Skeletal muscle tissue (tissue), 4 donors: Measurements from ENCODE around the gene UMAD1. TPM values are rescaled to one million over a fixed set of nuclear protein-coding genes. Genes with fewer than 3 reads are reported as not detected.
A peak's percentile ranks its signal among the peaks of the same experiment; 100 is the strongest.

ENCODE experiments used
- H3K27ac ChIP-seq: one replicate; pipeline ENCODE4 v1.7.0; 2013; ENCODE audit warnings: mild to moderate bottlenecking, low read depth, low read length, inconsistent platforms
- H3K27me3 ChIP-seq, 3 donors: one replicate each; pipeline ENCODE4 v1.7.0; 2013; ENCODE audit warnings: low read length in 3 of 3; ENCODE audit not compliant: control insufficient read depth in 3 of 3, insufficient read depth in 3 of 3
- H3K36me3 ChIP-seq, 3 donors: one replicate each; pipeline ENCODE4 v1.7.0; 2013; ENCODE audit warnings: low read length in 3 of 3; ENCODE audit not compliant: control insufficient read depth in 3 of 3, insufficient read depth in 3 of 3
- H3K4me1 ChIP-seq, 3 donors: one replicate each; pipeline ENCODE4 v1.7.0; 2013; ENCODE audit warnings: low read length in 3 of 3, mild to moderate bottlenecking in 3 of 3; ENCODE audit not compliant: control insufficient read depth in 3 of 3, insufficient read depth in 3 of 3
- H3K4me3 ChIP-seq, 3 donors: one replicate each; pipeline ENCODE4 v1.7.0; 2013; ENCODE audit warnings: low read length in 3 of 3
- H3K9ac ChIP-seq, 3 donors: one replicate each; pipeline ENCODE4 v1.7.0; 2013; ENCODE audit warnings: low read length in 3 of 3, mild to moderate bottlenecking in 3 of 3, moderate library complexity in 2 of 3, low read depth in 1 of 3
- H3K9me3 ChIP-seq, 3 donors: one replicate each; pipeline ENCODE4 v1.7.0; 2013; ENCODE audit warnings: low read length in 3 of 3; ENCODE audit not compliant: control insufficient read depth in 3 of 3
- total RNA-seq: library from RNA; depleted of rRNA; stranded (reverse); fragments of >200 nt; gene quantifications from one replicate; pipeline ENCODE4 v1.2.3, GENCODE V29; 2014
- donor health status: Osteomylitis.

The UMAD1 gene
- total RNA-seq, 1 donor from 2014 or later, result 5.2 TPM

GRCh38 chr7:7710469-7710868 is 69.9 kb downstream of the UMAD1 start:
- Histone ChIP-seq H3K27me3 (no peaks in the 10 kb centered on the region), H3K36me3 (no peaks in the 10 kb centered on the region), H3K4me1 (peaks cover 0 to 2% (median 0%) of the 10 kb centered on the region in 3 donors), H3K9ac (no peak overlapping the region), H3K4me3 (no peak overlapping the region), H3K9me3 (no peaks in the 10 kb centered on the region), H3K27ac (no peak overlapping the region)

- Histone ChIP-seq H3K4me1 (no peaks in the 10 kb centered on the region), H3K4me3 (no peak overlapping the region), H3K27ac (no peak overlapping the region)
Measured at GRCh38 chr7:7713730-7714129, 73.2 kb downstream of the UMAD1 start.

GRCh38 chr7:7718492-7718891 is 77.9 kb downstream of the UMAD1 start, which contains the start of gene RPA3:
Gene RPA3 (minus strand): TSS chr7:7718607. CDS start chr7:7640418, 78,189 bp downstream.
- H3K4me1 ChIP-seq, result peaks cover 2 to 9% (median 3%) of the 10 kb centered on the region in 3 donors
- no peak within 1 kb of the TSS for H3K4me3 ChIP-seq
- H3K27ac ChIP-seq, result peak within 1 kb of the TSS; percentile 63
- H3K27me3 ChIP-seq, result no peaks in the 10 kb centered on the region
- H3K9ac ChIP-seq, result no peak within 1 kb of the TSS
- H3K36me3 ChIP-seq, result no peaks in the 10 kb centered on the region
- peaks cover 0 to 2% (median 0%) of the 10 kb centered on the region in 3 donors for H3K9me3 ChIP-seq

More at GRCh38 chr7:7713730-7714129, 73.2 kb downstream of the UMAD1 start:
- H3K36me3 ChIP-seq, result no peaks in the 10 kb centered on the region
- no peak overlapping the region for H3K9ac ChIP-seq
- H3K9me3 ChIP-seq, result peaks cover 0 to 2% (median 0%) of the 10 kb centered on the region in 3 donors
- H3K27me3 ChIP-seq, result no peaks in the 10 kb centered on the region

- Histone ChIP-seq H3K27ac (peak overlapping the region; percentile 63), H3K4me1 (peaks cover 2 to 9% (median 3%) of the 10 kb centered on the region in 3 donors), H3K4me3 (no peak overlapping the region), H3K27me3 (no peaks in the 10 kb centered on the region), H3K9me3 (peaks cover 0 to 2% (median 0%) of the 10 kb centered on the region in 3 donors), H3K36me3 (no peaks in the 10 kb centered on the region), H3K9ac (no peak overlapping the region)
Measured at GRCh38 chr7:7719236-7719635, 78.7 kb downstream of the UMAD1 start.

- no peak overlapping the region for H3K4me3 ChIP-seq
- peaks cover 0 to 2% (median 0%) of the 10 kb centered on the region in 3 donors for H3K9me3 ChIP-seq
- H3K27ac ChIP-seq, result no peak overlapping the region
- peaks cover 2 to 9% (median 3%) of the 10 kb centered on the region in 3 donors for H3K4me1 ChIP-seq
- H3K36me3 ChIP-seq, result no peaks in the 10 kb centered on the region
- H3K9ac ChIP-seq, result no peak overlapping the region
- H3K27me3 ChIP-seq, result no peaks in the 10 kb centered on the region
Measured at GRCh38 chr7:7720193-7720592, 79.6 kb downstream of the UMAD1 start.

GRCh38 chr7:7720750-7721621 is 80.4 kb downstream of the UMAD1 start:
- H3K4me1 ChIP-seq, result peaks cover 2 to 9% (median 3%) of the 10 kb centered on the region in 3 donors
- H3K36me3 ChIP-seq, result no peaks in the 10 kb centered on the region
- H3K27me3 ChIP-seq, result no peaks in the 10 kb centered on the region
- H3K9ac ChIP-seq, result no peak overlapping the region
- H3K9me3 ChIP-seq, result peaks cover 0 to 2% (median 0%) of the 10 kb centered on the region in 3 donors
- H3K27ac ChIP-seq, result no peak overlapping the region
- no peak overlapping the region for H3K4me3 ChIP-seq

- no peak overlapping the region for H3K4me3 ChIP-seq
- H3K27ac ChIP-seq, result no peak overlapping the region
Measured at GRCh38 chr7:7731732-7732131, 91.2 kb downstream of the UMAD1 start.

GRCh38 chr7:7732621-7733281 is 92.2 kb downstream of the UMAD1 start:
- peaks cover 0 to 3% (median 0%) of the 10 kb centered on the region in 3 donors for H3K4me1 ChIP-seq
- H3K9me3 ChIP-seq, result no peaks in the 10 kb centered on the region
- no peak overlapping the region for H3K4me3 ChIP-seq
- no peaks in the 10 kb centered on the region for H3K27me3 ChIP-seq
- no peaks in the 10 kb centered on the region for H3K36me3 ChIP-seq
- H3K27ac ChIP-seq, result no peak overlapping the region
- no peak overlapping the region for H3K9ac ChIP-seq

More at GRCh38 chr7:7731732-7732131, 91.2 kb downstream of the UMAD1 start:
- H3K4me1 ChIP-seq, result peaks cover 0 to 3% (median 0%) of the 10 kb centered on the region in 3 donors
- H3K27me3 ChIP-seq, result no peaks in the 10 kb centered on the region
- H3K36me3 ChIP-seq, result no peaks in the 10 kb centered on the region
- H3K9ac ChIP-seq, result no peak overlapping the region
- no peaks in the 10 kb centered on the region for H3K9me3 ChIP-seq

GRCh38 chr7:7736671-7737070 is 96.1 kb downstream of the UMAD1 start:
- Histone ChIP-seq H3K9me3 (no peaks in the 10 kb centered on the region), H3K4me3 (no peak overlapping the region), H3K9ac (no peak overlapping the region), H3K36me3 (no peaks in the 10 kb centered on the region), H3K27me3 (no peaks in the 10 kb centered on the region), H3K27ac (no peak overlapping the region), H3K4me1 (peaks cover 0 to 6% (median 2%) of the 10 kb centered on the region in 3 donors)

GRCh38 chr7:7737674-7738073 is 97.1 kb downstream of the UMAD1 start:
- H3K4me3 ChIP-seq, result no peak overlapping the region
- no peaks in the 10 kb centered on the region for H3K9me3 ChIP-seq

More at GRCh38 chr7:7737674-7738073, 97.1 kb downstream of the UMAD1 start:
- H3K4me1 ChIP-seq, result peaks cover 0 to 4% (median 2%) of the 10 kb centered on the region in 3 donors
- H3K9ac ChIP-seq, result no peak overlapping the region
- no peak overlapping the region for H3K27ac ChIP-seq
- no peaks in the 10 kb centered on the region for H3K27me3 ChIP-seq
- H3K36me3 ChIP-seq, result no peaks in the 10 kb centered on the region
